ENCODE results near the gene NCAPD2. TPM values are rescaled to one million over a fixed set of nuclear protein-coding genes. Genes with fewer than 3 reads are reported as not detected.

The NCAPD2 gene
- total and polyA plus RNA-seq, 12 donors = 5.4 to 18.8 (median 12.2) TPM

DNA sequence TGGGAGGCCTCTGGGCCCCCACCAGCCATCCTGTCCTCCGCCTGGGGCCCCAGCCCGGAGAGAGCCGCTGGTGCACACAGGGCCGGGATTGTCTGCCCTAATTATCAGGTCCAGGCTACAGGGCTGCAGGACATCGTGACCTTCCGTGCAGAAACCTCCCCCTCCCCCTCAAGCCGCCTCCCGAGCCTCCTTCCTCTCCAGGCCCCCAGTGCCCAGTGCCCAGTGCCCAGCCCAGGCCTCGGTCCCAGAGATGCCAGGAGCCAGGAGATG is 39.7 kb downstream of the NCAPD2 start:
- WGBS, 2 donors = 0% methylated on average over 9 of the region's 9 CpGs
- H3K36me3 ChIP-seq = peaks cover 0 to 73% (median 49%) of the 10 kb centered on the region in 9 donors
- intact Hi-C loops (cut with DNase I) = loop anchor here in 7 of 10 donors (2.0 to 10.0 kb wide), 10 partner anchors 36 to 199 kb away; partner anchors contain the start of genes NCAPD2 (in 5 of the 7), MRPL51 (in 4 of the 7), VAMP1 (in 4 of the 7) and TAPBPL (in 1 of the 7)
- H3K9me3 ChIP-seq = no peaks in the 10 kb centered on the region
- H3K4me3 ChIP-seq = peak overlapping the region; percentile 81 to 99 (median 98)
- peak; percentile 76 to 79 for DNase-seq
- peak overlapping the region; percentile 91 to 100 (median 98) for H3K27ac ChIP-seq
- TF ChIP-seq, protein P1, sequence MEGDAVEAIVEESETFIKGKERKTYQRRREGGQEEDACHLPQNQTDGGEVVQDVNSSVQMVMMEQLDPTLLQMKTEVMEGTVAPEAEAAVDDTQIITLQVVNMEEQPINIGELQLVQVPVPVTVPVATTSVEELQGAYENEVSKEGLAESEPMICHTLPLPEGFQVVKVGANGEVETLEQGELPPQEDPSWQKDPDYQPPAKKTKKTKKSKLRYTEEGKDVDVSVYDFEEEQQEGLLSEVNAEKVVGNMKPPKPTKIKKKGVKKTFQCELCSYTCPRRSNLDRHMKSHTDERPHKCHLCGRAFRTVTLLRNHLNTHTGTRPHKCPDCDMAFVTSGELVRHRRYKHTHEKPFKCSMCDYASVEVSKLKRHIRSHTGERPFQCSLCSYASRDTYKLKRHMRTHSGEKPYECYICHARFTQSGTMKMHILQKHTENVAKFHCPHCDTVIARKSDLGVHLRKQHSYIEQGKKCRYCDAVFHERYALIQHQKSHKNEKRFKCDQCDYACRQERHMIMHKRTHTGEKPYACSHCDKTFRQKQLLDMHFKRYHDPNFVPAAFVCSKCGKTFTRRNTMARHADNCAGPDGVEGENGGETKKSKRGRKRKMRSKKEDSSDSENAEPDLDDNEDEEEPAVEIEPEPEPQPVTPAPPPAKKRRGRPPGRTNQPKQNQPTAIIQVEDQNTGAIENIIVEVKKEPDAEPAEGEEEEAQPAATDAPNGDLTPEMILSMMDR (IDR thresholded peaks at IDR 0.05) = no peak
- ATAC-seq = no peak
- no peaks in the 10 kb centered on the region for H3K27me3 ChIP-seq
- H3K4me1 ChIP-seq = peaks cover 17 to 58% (median 50%) of the 10 kb centered on the region in 9 donors

DNA sequence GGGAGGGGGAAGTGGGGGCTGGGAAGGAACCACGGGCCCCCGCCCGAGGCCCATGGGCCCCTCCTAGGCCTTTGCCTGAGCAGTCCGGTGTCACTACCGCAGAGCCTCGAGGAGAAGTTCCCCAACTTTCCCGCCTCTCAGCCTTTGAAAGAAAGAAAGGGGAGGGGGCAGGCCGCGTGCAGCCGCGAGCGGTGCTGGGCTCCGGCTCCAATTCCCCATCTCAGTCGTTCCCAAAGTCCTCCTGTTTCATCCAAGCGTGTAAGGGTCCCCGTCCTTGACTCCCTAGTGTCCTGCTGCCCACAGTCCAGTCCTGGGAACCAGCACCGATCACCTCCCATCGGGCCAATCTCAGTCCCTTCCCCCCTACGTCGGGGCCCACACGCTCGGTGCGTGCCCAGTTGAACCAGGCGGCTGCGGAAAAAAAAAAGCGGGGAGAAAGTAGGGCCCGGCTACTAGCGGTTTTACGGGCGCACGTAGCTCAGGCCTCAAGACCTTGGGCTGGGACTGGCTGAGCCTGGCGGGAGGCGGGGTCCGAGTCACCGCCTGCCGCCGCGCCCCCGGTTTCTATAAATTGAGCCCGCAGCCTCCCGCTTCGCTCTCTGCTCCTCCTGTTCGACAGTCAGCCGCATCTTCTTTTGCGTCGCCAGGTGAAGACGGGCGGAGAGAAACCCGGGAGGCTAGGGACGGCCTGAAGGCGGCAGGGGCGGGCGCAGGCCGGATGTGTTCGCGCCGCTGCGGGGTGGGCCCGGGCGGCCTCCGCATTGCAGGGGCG is 40.2 kb downstream of the NCAPD2 start, which contains the start of gene GAPDH:
GAPDH (plus strand) TSS at position 595 of the 772 bp plus-strand sequence. CDS start 316 bp downstream, outside the sequence.
- Histone ChIP-seq H3K4me3 (peak within 1 kb of the TSS; percentile 81 to 99 (median 98)), H3K36me3 (peaks cover 0 to 73% (median 49%) of the 10 kb centered on the region in 9 donors), H3K9me3 (no peaks in the 10 kb centered on the region), H3K4me1 (peaks cover 17 to 62% (median 54%) of the 10 kb centered on the region in 9 donors), H3K27me3 (no peaks in the 10 kb centered on the region), H3K27ac (peak within 1 kb of the TSS; percentile 91 to 100 (median 98))
- ATAC-seq (peak; percentile 71 to 88 (median 84)), DNase-seq (peak; percentile 92 to 93)
- intact Hi-C loops (cut with DNase I) = loop anchor here in 8 of 10 donors (2.0 to 10.0 kb wide), 13 partner anchors 19 to 199 kb away; partner anchors contain the start of genes MRPL51 (in 6 of the 8), NCAPD2 (in 5 of the 8), VAMP1 (in 5 of the 8) and TAPBPL (in 1 of the 8)
- TF ChIP-seq, protein P1 (IDR thresholded peaks at IDR 0.05) = peak in 1 of 9 donors; percentile 9
- 0% methylated on average over 62 of the region's 62 CpGs for WGBS, 2 donors

DNA sequence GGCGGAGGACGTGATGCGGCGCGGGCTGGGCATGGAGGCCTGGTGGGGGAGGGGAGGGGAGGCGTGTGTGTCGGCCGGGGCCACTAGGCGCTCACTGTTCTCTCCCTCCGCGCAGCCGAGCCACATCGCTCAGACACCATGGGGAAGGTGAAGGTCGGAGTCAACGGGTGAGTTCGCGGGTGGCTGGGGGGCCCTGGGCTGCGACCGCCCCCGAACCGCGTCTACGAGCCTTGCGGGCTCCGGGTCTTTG is 40.7 kb downstream of the NCAPD2 start:
- TF ChIP-seq, protein P1 (IDR thresholded peaks at IDR 0.05) = peak in 1 of 9 donors; percentile 4
- intact Hi-C loops (cut with DNase I) = loop anchor here in 8 of 10 donors (2.0 to 10.0 kb wide), 12 partner anchors 18 to 200 kb away; partner anchors contain the start of genes MRPL51 (in 6 of the 8), VAMP1 (in 5 of the 8), NCAPD2 (in 4 of the 8) and TAPBPL (in 1 of the 8)
- Histone ChIP-seq H3K4me1 (peaks cover 17 to 67% (median 55%) of the 10 kb centered on the region in 9 donors), H3K4me3 (peak overlapping the region; percentile 81 to 99 (median 98)), H3K27me3 (no peaks in the 10 kb centered on the region), H3K27ac (peak overlapping the region; percentile 91 to 100 (median 98)), H3K36me3 (peaks cover 0 to 73% (median 45%) of the 10 kb centered on the region in 9 donors), H3K9me3 (no peaks in the 10 kb centered on the region)
- ATAC-seq = peak; percentile 27 to 57 (median 34)
- 0% methylated on average over 15 to 21 of the region's 25 CpGs for WGBS, 2 donors
- no peak for DNase-seq

DNA sequence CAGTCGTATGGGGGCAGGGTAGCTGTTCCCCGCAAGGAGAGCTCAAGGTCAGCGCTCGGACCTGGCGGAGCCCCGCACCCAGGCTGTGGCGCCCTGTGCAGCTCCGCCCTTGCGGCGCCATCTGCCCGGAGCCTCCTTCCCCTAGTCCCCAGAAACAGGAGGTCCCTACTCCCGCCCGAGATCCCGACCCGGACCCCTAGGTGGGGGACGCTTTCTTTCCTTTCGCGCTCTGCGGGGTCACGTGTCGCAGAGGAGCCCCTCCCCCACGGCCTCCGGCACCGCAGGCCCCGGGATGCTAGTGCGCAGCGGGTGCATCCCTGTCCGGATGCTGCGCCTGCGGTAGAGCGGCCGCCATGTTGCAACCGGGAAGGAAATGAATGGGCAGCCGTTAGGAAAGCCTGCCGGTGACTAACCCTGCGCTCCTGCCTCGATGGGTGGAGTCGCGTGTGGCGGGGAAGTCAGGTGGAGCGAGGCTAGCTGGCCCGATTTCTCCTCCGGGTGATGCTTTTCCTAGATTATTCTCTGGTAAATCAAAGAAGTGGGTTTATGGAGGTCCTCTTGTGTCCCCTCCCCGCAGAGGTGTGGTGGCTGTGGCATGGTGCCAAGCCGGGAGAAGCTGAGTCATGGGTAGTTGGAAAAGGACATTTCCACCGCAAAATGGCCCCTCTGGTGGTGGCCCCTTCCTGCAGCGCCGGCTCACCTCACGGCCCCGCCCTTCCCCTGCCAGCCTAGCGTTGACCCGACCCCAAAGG is 41.2 kb downstream of the NCAPD2 start:
- no peaks in the 10 kb centered on the region for H3K27me3 ChIP-seq
- ATAC-seq (peak; percentile 10 to 47 (median 21)), DNase-seq (peak; percentile 68 to 74)
- peaks cover 17 to 72% (median 60%) of the 10 kb centered on the region in 9 donors for H3K4me1 ChIP-seq
- H3K27ac ChIP-seq = peak overlapping the region; percentile 91 to 100 (median 98)
- 0% methylated on average over 52 of the region's 52 CpGs for WGBS, 2 donors
- TF ChIP-seq, protein P1 (IDR thresholded peaks at IDR 0.05) = peak in 1 of 9 donors; percentile 2
- H3K9me3 ChIP-seq = no peaks in the 10 kb centered on the region
- intact Hi-C loops (cut with DNase I) = loop anchor here (2.0 to 10.0 kb wide), 15 partner anchors 18 to 208 kb away; partner anchors contain the start of genes MRPL51 (in 6 of the 10), VAMP1 (in 5 of the 10), NCAPD2 (in 4 of the 10) and TAPBPL (in 1 of the 10)
- peaks cover 0 to 73% (median 42%) of the 10 kb centered on the region in 9 donors for H3K36me3 ChIP-seq
- peak overlapping the region; percentile 81 to 99 (median 98) for H3K4me3 ChIP-seq

Measured in heart right ventricle (tissue), 16 donors.